EL (cell line): ENCODE data around the gene NYNRIN.
A peak's percentile ranks its signal among the peaks of the same experiment; 100 is the strongest.
"Not testable (repeated sequence)": the region's sequence is repeated elsewhere in the genome, so short reads cannot be mapped to it uniquely, and the experiment has no call there.

ENCODE experiments used
- DNase-seq: peaks from one replicate; pipeline ENCODE4 v3.0.0-alpha.2; 2016

NYNRIN gene

DNA sequence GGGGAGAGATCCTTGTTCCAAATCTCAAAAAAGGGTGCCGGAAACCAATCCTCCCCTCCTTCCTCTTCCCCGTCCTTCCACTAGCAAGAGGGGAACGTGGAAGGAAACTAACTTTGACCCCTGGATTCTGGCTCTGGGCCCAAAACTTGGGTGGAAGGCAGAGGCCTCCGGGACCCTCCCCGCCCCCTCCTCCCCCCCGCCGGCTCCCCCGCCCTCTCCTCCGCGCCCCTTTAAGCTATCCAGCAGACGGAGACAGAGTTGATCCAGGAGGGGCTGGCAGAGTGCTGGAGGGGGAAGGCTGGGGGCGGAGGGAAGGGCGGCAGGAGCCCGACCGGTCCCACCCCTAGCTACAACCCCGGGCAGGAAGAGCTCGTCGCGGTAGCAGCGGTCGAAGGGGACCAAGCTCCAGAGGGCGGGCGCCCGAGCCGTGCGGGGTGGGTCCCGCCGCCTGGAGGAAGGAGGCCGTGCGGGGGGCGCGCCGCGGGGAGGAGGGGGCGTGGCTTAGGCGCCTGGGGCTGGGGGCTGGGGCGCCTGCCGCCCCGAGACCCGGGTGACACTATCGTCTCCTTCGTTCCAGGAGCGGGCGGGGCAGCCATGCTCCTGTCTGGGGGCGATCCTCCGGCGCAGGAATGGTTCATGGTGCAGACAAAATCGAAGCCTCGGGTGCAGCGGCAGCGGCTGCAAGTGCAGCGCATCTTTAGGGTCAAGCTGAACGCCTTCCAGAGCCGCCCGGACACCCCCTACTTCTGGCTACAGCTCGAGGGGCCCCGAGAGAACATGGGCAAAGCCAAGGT is at the start of gene NYNRIN:
TSS of gene NYNRIN (plus strand) at position 351 of the 794 bp plus-strand sequence. CDS start at position 595, 244 bp downstream.
- peak; percentile 53 for DNase-seq

DNA sequence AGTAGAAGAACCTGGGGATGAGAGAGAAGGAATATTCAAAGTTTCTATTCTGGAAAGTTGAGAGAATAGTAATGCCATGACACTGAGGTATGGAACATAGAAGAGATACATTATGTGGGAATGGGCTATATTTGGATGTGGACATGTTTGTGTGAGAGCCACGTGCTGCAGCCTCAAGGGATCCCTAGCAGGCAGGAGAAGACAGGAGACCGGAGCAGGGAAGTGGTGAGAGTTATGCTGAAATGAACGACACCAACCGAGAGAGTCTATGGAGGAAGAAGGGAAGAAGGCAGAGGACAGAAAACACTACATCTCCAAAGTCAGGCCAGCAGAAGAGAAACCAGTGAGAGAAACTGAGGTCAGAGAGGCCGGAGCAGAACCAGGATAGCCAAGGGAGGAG is 49.1 kb upstream of the NYNRIN start:
- no peak for DNase-seq

DNA sequence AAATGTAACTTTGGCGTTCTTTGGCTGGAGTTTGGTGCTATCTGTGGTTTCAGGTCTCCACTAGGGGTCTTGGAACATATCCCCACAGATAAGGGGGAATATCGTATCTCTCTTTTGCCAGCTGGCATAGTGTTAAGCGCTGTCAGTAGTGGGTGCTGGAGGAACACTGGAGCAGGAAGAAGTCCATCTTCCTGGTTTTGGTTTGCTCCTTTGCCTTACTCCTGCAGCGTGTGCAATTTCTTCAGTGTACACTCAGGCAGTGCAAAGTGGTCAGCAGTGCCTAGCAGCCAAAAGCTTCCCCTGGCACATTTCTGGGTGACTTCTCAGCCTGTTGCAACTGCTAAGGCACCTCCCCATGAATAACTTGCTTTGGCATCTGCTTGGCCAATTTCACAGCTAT is 47.3 kb upstream of the NYNRIN start:
- DNase-seq: peak; percentile 45

DNA sequence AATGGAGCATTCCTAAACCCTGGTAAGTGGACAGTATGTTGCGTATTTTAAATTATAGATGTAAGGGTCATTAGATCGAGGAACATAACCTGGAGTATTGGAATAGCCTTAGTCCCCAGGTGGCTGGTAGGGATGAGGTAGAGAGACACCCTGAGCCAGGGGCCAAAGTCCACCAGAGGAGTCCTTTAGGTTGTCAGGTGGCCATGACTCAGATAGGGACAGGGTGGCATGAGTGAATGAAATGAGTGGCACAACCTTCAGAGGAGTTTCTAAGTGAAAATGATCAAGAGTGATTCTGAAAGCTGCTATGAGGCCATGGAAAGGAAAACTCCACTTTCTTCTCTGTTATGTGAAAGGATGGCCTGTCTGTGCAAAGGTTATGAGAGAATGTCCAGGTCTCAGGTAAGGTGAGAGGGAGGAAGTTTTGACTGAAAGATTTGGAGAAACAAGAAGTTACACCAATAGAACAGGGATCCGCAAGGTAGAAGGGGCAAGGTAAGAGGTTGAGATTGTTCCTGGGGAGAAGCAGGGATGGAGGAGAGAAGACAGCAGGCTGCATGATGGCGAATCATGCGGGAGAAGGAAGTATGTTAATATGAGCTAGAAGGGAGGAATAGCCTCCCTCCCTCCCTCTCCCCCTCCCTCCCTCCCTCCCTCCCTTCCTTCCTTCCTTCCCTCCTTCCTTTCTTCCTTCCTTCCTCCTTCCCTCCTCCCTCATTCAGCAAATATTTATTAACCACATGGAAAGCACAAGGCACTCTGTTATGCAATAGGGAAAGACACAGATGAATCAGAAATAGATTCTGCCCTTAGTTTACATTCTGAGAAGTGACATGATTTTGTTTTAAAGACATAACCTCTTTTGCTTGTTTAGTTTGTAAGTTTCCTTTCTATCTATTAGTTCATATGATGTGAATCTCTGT is 45.0 kb upstream of the NYNRIN start:
- DNase-seq: peak; percentile 61

DNA sequence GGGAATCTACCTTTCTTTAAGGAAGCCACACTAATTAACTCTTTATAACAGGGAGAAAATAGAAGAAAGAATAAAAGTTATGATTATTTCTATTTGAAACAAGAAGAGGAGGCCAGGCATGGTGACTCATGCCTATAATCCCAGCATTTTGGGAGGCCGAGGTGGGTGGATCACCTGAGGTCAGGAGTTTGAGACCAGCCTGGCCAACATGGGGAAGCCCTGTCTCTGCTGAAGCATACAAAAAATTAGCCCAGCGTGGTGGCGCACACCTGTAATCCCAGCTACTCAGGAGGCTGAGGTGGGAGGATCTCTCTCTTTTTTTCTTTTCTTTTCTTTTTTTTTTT is 44.3 kb upstream of the NYNRIN start:
- DNase-seq: not testable (repeated sequence)

DNA sequence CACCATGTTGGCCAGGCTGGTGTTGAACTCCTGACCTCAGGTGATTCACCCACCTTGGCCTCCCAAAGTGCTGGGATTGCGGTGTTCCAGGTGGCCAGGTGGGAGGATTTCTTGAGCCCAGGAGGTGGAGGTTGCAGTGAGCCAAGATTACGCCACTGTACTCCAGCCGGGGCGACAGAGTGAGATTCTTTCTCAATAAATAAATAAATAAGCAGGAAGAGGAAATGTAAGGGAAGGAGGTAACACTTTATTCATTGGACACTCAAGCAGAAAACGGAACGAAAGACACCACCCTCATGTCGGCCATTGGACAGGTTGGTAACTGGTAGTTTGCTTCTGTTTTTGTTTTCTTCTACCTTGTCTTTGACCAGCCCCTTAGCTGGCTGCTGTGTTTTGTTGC is 43.8 kb upstream of the NYNRIN start:
- no peak for DNase-seq

DNA sequence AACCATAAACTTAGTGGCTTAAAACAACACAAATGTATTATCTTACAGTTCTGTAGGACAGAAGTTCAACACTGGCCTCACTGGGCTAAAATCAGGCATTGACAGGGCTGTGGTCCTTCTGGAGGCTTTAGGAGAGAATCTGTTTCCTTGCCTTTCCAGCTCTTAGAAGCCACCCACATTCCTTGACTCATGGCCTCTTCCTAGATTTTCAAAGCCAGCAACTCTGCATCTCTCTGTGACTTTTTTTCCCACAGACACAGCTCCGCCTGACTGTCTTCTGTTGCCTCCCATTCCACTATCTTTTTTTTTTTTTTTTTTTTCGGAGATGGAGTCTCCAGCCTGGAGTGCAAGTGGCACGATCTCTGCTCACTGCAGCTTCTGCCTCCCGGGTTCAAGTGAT is 42.6 kb upstream of the NYNRIN start:
- DNase-seq: no peak

DNA sequence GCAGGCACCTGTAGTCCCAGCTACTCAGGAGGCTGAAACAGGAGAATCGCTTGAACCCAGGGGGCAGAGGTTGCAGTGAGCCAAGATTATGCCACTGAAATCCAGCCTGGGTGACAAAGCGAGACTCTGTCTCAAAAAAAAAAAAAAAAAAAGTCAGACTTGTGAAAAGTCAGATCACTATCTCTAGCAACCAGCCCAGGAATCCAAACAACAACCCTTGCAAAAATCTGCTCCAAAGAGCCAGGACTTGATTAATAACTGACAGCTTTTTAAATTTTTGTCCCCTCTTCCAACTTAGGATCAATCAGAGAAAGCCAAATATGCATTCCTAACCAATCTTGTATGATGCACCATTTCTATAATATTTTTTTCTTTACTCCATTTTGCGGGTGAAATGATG is 38.5 kb upstream of the NYNRIN start:
- DNase-seq: no peak

DNA sequence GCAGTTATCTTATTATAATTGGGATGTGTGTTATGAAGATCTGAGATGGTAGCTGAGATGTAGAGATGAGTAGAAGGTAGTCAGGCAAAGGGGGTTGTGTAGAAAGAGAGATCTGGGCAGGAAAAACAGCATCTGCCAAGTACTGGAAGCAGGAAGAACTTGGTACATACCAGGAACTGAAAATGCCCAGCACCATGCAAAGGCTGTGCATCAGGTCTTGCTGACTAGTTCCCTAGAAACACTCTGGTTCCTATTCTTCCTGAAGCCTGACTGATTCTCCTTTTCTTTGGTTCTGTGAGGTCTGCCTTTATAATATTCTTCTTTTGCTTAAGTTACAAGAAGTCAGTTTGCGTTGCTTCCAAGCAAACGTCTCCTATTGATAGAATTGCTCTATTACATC is 37.5 kb upstream of the NYNRIN start:
- DNase-seq: no peak

DNA sequence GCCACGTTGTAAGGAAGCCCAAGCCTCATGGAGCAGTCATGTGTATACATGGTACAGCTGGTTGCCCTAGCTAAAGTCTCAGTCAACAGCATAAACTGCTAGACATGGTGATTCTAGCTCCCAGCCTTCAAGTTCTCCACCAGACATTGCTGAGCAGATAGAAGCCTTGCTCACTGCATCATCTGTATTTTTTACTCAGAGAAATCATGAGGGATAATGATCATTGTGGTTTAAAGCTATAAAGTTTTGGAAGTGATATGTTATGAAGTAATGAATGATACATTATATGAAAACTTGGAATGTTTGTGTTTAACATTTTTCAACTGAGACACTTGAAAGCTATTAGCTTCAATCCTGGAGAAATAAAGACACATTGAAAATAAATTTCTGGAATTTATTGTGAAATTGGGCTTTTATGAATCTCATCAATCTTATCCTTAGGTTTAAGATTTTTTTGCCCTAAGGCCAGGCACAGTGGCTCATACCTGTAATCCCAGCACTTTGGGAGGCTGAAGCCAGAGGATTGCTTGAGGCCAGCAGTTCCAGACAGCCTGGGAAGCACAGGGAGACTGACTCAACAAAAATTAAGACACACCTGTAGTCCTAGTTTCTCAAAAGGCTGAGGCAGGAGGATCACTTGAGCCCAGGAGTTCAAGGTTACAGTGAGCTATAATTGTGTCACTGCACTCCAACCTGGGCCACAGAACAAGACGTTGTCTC is 36.4 kb upstream of the NYNRIN start:
- peak; percentile 77 for DNase-seq

DNA sequence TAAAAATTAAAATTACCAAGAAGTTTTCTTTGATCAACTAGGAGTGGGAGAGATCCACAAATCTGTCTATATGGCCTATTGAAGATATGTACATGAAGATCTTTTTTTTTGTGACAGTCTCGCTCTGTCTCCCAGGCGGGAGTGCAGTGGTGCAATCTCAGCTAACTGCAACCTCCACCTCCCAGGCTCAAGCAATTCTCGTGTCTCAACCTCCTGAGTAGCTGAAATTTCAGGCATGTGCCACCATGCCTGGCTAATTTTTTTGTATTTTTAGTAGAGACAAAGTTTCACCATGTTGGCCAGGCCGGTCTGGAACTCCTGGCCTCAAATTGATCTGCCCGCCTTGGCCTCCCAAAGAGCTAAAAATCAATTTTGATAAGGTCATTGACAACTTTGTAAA is 35.4 kb upstream of the NYNRIN start:
- no peak for DNase-seq

DNA sequence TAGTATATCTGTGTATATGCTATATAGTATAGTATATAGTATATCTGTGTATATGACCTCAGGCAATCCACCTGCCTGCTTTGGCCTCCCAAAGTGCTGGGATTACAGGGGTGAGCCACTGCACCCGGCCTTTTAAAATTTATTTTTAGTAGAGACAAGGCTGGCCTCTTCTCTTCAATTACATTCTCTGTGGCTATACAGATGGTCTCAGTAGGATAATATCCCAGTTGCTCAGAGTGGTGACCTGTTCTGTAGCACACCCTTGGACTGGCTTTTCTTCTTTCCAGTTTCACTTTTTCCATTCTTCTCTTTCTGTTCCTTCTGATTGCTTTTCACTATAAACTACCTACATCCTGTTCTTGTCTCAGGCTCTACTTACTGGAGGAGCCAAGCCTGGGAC is 34.0 kb upstream of the NYNRIN start:
- no peak for DNase-seq

DNA sequence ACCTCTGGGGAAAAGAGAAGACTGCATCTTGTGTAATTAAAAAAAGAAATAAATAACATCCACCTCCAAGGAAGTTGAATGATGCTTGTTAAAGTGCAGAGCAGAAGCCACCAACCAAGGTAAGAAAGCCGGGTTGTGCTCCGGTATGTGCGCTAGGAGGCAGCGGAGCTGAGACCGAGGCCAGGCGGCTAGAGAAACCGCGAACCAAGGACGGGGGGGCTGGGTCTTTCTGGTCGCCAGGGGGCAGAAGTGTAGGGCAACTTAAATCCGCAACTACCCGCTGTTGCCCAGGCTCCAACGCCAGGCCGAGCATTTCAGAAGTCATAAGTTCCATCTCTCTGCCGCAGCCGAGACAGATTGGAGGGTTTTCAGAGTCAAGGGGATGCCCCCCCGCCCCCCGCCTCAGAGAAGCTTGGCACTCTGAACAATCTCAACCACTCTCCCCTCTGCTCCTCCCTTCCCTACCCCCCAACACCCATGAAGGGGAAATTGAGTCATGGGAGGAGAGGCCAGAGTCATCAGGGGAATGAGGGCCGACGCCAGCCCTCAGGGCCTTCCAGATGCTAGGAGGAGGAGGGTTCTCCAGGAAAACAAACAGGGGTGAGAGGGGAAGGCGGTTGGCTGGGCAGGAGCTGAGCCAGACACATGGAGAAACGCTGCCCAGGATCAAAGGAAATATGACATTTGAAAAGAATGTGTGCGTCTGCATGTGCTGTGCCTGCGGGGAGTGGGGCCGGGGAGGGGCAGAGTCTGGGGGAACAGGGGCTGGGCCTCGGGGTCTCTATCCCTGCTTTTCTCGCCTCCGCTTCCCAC is 33.0 kb upstream of the NYNRIN start:
- peak; percentile 94 for DNase-seq

DNA sequence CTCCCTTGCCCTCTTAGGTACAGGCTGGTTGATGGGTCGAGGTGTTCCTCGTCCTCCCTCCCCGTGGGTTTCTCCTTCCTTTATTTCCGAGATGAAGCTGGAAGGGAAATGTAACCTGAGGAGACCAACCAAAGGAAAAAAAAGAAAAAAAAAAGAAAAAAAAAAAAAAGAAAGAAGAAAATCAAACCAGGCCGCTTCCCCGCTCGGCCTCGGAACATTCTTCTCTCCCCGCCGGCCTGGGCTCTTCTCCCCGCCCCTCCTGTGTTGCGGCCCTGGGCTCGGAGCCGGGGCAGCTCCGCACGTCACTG is 32.4 kb upstream of the NYNRIN start:
- no peak for DNase-seq

DNA sequence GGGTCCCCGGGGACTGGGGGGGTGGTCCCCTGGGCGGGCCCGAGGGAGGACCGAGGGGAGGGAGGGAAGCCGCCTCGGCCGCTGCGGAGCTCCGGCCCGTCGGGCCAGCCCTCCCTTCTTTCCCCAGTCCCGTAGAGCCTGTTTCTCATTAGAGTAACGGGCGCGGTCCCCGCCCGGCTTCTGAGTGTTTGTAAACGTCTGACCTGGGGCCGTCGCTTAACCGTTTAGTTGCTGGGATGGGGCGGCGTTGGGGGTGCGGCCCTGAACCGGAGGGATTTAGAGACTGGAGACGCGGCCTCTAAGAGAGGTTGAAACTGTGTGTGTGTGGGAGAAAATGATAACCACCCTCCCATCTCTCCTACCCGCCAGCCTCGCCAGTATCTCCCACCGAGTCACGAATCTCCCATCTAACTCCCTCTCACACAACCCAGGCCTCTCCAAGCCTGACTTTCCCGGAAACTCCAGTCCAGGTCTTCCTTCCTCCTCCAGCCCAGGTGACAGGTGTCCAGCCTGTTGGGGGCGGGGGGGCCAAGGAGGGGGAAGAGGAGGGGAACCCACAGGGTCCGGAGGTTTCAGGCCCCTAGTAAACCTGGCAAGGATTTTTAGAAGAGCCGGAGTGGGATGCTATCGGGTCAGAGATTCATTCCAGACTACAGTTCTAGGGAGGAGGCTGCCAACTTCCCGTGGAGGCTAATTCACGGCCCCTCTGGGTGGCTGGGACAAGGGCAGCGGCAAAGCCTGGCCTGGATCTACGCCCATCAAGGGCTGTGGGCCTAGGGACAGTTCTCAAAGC is 31.9 kb upstream of the NYNRIN start:
- DNase-seq: peak; percentile 96

DNA sequence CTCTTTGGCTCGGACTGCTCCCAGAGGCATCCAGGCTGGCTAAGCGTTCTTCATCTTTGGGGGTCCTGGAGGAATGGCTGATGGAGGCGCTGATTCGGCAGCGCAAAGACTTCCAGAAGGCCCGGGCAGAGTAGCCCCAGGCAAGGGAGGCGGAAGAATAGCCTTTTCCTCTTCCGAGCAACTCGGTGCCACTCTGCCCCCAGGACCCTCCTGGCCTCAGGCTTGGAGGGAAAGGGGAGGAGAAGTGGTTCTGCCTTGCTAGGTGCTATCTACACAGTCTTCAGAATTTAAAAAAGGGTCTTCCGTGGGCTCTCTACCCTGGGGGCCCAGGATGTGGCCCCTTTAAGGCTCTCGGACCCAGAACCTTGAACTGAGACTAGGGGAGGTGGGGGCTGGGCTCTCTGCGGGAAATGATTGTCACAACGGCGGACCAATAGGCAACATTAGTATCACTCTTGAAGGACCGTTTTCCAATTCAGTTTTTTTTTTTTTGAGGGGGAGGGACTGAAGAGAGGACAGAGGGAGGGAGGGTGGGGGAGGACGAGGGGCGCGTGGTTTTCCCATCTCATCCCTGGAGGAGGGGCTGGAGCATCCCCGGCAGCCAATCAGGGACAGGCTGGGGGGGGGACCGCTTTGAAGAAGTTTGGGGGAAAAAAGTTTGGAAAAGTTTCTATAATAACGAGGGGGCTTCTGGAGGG is 31.1 kb upstream of the NYNRIN start, which contains the start of gene NFATC4:
TSS of gene NFATC4 (plus strand) at position 671 of the 698 bp plus-strand sequence. CDS start 157 bp downstream, outside the sequence.
- peak; percentile 97 for DNase-seq

DNA sequence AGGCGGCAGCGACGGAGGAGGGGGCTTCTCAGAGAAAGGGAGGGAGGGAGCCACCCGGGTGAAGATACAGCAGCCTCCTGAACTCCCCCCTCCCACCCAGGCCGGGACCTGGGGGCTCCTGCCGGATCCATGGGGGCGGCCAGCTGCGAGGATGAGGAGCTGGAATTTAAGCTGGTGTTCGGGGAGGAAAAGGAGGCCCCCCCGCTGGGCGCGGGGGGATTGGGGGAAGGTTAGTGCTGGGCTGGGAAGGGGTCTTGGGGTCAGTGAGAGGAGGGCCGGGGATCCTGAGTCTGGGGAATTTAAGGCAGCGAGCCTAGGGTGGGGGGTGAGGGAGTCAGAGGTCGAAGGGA is 30.6 kb upstream of the NYNRIN start:
- no peak for DNase-seq

DNA sequence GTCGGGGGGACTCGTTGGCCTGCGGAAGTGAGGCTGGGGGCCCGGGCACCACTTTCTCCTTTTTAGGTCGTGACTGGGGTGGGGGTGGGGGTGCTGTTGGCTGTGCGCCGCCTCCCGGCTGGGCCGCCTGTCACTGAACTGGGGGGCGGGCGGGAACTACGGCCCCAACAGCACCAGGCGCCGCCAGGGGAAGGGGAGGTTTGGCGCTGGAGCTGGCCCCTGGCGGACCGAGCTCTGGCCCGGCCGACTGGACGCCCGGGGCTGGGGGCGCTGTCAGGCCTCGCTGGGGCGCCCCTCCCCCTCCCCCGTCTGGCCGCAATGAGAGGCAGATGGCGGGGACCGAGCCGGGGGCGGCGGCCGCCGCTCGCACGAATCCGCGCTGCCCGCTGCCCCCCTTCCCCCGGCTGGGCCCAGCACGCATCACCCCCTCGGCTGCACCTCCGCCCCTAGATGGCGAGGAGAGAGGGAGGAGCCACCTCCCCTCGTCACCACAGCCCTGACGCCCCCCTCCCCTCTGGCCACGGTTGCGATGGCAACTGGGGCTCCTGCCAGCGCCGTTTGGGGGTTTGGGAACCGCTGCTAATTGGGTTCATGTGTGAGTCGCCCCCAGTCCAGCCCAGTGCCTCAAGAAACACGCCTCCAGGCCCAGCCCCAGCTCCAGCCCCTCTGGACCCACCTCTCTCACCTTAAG is 30.1 kb upstream of the NYNRIN start:
- peak; percentile 80 for DNase-seq

DNA sequence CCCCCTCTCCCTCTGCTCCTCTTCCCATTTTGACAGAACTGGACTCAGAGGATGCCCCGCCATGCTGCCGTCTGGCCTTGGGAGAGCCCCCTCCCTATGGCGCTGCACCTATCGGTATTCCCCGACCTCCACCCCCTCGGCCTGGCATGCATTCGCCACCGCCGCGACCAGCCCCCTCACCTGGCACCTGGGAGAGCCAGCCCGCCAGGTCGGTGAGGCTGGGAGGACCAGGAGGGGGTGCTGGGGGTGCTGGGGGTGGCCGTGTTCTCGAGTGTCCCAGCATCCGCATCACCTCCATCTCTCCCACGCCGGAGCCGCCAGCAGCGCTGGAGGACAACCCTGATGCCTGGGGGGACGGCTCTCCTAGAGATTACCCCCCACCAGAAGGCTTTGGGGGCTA is 29.3 kb upstream of the NYNRIN start:
- no peak for DNase-seq

DNA sequence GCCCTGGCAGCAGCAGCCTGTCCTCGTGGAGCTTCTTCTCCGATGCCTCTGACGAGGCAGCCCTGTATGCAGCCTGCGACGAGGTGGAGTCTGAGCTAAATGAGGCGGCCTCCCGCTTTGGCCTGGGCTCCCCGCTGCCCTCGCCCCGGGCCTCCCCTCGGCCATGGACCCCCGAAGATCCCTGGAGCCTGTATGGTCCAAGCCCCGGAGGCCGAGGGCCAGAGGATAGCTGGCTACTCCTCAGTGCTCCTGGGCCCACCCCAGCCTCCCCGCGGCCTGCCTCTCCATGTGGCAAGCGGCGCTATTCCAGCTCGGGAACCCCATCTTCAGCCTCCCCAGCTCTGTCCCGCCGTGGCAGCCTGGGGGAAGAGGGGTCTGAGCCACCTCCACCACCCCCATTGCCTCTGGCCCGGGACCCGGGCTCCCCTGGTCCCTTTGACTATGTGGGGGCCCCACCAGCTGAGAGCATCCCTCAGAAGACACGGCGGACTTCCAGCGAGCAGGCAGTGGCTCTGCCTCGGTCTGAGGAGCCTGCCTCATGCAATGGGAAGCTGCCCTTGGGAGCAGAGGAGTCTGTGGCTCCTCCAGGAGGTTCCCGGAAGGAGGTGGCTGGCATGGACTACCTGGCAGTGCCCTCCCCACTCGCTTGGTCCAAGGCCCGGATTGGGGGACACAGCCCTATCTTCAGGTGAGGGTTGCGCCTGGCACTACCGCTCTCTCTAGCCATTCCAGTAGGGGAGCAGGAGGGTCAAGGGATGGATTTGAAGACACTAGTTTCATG is 28.7 kb upstream of the NYNRIN start:
- DNase-seq: no peak
